Adrenal gland (tissue), 5 donors: ENCODE data around the gene FOXP3.

Source experiments
- CTCF ChIP-seq, 6 experiments: fragments of 450-650 bp in 4 of 6; fragments of 200-600 bp in 2 of 6; sonication (generic) in 1 of 6; IDR thresholded peaks; 1 replicate in 5 of 6; 2 replicates in 1 of 6; pipeline versions ENCODE4 v1.5.1 to v1.8.0; 2016 to 2021; ENCODE audit warnings: antibody characterized with exemption in 6 of 6, mild to moderate bottlenecking in 2 of 6, moderate library complexity in 1 of 6
- POLR2A ChIP-seq, 2 donors: fragments of 450-650 bp; IDR thresholded peaks; one replicate each; pipeline ENCODE4 v1.6.1; 2017; ENCODE audit warnings: antibody characterized with exemption in 2 of 2, mild to moderate bottlenecking in 2 of 2, moderate library complexity in 1 of 2
- donor health status: DM: no; HTN: no; CAD: no.

DNA sequence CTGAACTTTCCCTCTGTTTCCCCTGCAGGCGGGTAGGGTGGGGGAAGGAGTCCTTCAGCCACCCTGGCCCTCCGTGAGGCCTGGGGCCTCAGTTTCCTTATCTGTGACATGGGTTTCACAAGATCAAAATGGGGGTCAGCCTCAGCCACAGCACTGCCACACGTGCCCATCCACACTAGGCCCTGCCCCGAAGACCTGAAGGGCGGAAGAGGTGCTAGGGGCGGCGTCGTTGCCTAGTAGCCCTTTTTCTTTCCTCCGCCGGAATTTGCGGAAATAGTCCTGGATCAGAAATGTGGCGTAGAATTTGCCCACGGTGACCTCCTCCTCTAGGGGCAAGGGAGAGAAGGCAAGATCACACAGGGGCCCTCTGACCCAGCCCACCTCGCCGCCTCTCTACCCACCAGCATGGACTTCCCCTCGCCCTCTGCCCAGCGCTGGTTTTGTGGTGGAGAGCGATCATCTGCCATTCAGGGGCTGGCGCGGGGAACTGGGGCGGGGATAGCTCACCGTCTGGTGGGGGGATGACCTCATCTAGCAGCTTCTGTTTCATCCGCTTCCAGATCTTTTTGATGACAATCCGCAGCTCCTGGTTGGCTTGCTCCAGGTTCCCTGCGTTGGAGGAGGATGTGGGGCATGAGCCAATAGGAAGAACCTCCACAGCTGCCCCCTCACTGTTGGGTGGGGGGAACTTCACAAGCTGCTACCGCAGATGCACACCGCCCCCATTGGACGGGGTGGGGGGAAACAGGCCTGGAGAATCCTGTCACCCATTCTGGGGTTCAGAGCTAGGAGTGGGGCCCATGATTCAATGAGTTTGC is 54.9 kb downstream of the FOXP3 start:
- TF ChIP-seq CTCF (IDR thresholded peaks at IDR 0.05) (no peak), POLR2A (IDR thresholded peaks at IDR 0.05) (no peak)
